ENCODE data around the gene AQP3. TPM values are rescaled to one million over a fixed set of nuclear protein-coding genes. Genes with fewer than 3 reads are reported as not detected.

The AQP3 gene
- total and polyA plus RNA-seq, 2 of the 13 experiments (the other 11 are each of a cell fraction or from before 2014, with no cell fraction given): 1.4 to 5.5 TPM

GRCh38 chr9:33473643-33474352 lies 26.4 kb upstream of the AQP3 start, which contains the start of gene NOL6 (continued):
- TF ChIP-seq, protein P1, sequence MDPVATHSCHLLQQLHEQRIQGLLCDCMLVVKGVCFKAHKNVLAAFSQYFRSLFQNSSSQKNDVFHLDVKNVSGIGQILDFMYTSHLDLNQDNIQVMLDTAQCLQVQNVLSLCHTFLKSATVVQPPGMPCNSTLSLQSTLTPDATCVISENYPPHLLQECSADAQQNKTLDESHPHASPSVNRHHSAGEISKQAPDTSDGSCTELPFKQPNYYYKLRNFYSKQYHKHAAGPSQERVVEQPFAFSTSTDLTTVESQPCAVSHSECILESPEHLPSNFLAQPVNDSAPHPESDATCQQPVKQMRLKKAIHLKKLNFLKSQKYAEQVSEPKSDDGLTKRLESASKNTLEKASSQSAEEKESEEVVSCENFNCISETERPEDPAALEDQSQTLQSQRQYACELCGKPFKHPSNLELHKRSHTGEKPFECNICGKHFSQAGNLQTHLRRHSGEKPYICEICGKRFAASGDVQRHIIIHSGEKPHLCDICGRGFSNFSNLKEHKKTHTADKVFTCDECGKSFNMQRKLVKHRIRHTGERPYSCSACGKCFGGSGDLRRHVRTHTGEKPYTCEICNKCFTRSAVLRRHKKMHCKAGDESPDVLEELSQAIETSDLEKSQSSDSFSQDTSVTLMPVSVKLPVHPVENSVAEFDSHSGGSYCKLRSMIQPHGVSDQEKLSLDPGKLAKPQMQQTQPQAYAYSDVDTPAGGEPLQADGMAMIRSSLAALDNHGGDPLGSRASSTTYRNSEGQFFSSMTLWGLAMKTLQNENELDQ (CRISPR knock-in tag; IDR thresholded peaks at IDR 0.05; ENCODE audit: borderline replicate concordance): no peak
- TF ChIP-seq POLR2AphosphoS5 (IDR thresholded peaks at IDR 0.05; ENCODE audit: low read depth, low read length) (peak; percentile 91), ZNF546 (CRISPR knock-in tag; conservative IDR thresholded peaks at IDR 0.05) (no peak), SIN3B (IDR thresholded peaks at IDR 0.05; ENCODE audit: low read length) (no peak), ZFP90 (CRISPR knock-in tag; IDR thresholded peaks at IDR 0.05; ENCODE audit: borderline replicate concordance) (no peak), MED13 (CRISPR knock-in tag; IDR thresholded peaks at IDR 0.05) (no peak), ZNF607 (CRISPR knock-in tag; IDR thresholded peaks at IDR 0.05; ENCODE audit: borderline replicate concordance) (0 out of 2 replicates have a peak, but pooled peaks have one; percentile 47), GPN1 (CRISPR knock-in tag; IDR thresholded peaks at IDR 0.05; ENCODE audit: borderline replicate concordance) (no peak), ZMAT3 (CRISPR knock-in tag; conservative IDR thresholded peaks at IDR 0.05) (no peak), MBD4 (IDR thresholded peaks at IDR 0.05; ENCODE audit: borderline replicate concordance, low read length) (no peak), ATRX (CRISPR knock-in tag; IDR thresholded peaks at IDR 0.05; ENCODE audit: borderline replicate concordance) (no peak), FOXA1 (IDR thresholded peaks at IDR 0.05) (no peak), FOXA1 (CRISPR knock-in tag; IDR thresholded peaks at IDR 0.05) (no peak), ZNF672 (CRISPR knock-in tag; IDR thresholded peaks at IDR 0.05) (no peak), THAP11 (CRISPR knock-in tag; IDR thresholded peaks at IDR 0.05) (peak; percentile 96)
- TF ChIP-seq, protein P2, sequence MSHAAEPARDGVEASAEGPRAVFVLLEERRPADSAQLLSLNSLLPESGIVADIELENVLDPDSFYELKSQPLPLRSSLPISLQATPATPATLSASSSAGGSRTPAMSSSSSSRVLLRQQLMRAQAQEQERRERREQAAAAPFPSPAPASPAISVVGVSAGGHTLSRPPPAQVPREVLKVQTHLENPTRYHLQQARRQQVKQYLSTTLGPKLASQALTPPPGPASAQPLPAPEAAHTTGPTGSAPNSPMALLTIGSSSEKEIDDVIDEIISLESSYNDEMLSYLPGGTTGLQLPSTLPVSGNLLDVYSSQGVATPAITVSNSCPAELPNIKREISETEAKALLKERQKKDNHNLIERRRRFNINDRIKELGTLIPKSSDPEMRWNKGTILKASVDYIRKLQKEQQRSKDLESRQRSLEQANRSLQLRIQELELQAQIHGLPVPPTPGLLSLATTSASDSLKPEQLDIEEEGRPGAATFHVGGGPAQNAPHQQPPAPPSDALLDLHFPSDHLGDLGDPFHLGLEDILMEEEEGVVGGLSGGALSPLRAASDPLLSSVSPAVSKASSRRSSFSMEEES (CRISPR knock-in tag; IDR thresholded peaks at IDR 0.05): no peak
- TF ChIP-seq, protein P3, sequence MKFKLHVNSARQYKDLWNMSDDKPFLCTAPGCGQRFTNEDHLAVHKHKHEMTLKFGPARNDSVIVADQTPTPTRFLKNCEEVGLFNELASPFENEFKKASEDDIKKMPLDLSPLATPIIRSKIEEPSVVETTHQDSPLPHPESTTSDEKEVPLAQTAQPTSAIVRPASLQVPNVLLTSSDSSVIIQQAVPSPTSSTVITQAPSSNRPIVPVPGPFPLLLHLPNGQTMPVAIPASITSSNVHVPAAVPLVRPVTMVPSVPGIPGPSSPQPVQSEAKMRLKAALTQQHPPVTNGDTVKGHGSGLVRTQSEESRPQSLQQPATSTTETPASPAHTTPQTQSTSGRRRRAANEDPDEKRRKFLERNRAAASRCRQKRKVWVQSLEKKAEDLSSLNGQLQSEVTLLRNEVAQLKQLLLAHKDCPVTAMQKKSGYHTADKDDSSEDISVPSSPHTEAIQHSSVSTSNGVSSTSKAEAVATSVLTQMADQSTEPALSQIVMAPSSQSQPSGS (CRISPR knock-in tag; IDR thresholded peaks at IDR 0.05): no peak
- TF ChIP-seq, protein P4, sequence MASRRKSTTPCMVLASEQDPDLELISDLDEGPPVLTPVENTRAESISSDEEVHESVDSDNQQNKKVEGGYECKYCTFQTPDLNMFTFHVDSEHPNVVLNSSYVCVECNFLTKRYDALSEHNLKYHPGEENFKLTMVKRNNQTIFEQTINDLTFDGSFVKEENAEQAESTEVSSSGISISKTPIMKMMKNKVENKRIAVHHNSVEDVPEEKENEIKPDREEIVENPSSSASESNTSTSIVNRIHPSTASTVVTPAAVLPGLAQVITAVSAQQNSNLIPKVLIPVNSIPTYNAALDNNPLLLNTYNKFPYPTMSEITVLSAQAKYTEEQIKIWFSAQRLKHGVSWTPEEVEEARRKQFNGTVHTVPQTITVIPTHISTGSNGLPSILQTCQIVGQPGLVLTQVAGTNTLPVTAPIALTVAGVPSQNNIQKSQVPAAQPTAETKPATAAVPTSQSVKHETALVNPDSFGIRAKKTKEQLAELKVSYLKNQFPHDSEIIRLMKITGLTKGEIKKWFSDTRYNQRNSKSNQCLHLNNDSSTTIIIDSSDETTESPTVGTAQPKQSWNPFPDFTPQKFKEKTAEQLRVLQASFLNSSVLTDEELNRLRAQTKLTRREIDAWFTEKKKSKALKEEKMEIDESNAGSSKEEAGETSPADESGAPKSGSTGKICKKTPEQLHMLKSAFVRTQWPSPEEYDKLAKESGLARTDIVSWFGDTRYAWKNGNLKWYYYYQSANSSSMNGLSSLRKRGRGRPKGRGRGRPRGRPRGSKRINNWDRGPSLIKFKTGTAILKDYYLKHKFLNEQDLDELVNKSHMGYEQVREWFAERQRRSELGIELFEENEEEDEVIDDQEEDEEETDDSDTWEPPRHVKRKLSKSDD (CRISPR knock-in tag; IDR thresholded peaks at IDR 0.05; ENCODE audit: low read depth): no peak

All from HepG2 (cell line).